ENCODE results near the gene ACTR2.

Gene ACTR2

GRCh38 chr2:65277118-65277517, 49.5 kb downstream of the ACTR2 start:
- TF ChIP-seq, protein P1, sequence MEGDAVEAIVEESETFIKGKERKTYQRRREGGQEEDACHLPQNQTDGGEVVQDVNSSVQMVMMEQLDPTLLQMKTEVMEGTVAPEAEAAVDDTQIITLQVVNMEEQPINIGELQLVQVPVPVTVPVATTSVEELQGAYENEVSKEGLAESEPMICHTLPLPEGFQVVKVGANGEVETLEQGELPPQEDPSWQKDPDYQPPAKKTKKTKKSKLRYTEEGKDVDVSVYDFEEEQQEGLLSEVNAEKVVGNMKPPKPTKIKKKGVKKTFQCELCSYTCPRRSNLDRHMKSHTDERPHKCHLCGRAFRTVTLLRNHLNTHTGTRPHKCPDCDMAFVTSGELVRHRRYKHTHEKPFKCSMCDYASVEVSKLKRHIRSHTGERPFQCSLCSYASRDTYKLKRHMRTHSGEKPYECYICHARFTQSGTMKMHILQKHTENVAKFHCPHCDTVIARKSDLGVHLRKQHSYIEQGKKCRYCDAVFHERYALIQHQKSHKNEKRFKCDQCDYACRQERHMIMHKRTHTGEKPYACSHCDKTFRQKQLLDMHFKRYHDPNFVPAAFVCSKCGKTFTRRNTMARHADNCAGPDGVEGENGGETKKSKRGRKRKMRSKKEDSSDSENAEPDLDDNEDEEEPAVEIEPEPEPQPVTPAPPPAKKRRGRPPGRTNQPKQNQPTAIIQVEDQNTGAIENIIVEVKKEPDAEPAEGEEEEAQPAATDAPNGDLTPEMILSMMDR (IDR thresholded peaks at IDR 0.05), result no peak

- TF ChIP-seq, protein P1 (IDR thresholded peaks at IDR 0.05), result no peak
Measured at GRCh38 chr2:65277791-65278483, 50.3 kb downstream of the ACTR2 start.

DNA sequence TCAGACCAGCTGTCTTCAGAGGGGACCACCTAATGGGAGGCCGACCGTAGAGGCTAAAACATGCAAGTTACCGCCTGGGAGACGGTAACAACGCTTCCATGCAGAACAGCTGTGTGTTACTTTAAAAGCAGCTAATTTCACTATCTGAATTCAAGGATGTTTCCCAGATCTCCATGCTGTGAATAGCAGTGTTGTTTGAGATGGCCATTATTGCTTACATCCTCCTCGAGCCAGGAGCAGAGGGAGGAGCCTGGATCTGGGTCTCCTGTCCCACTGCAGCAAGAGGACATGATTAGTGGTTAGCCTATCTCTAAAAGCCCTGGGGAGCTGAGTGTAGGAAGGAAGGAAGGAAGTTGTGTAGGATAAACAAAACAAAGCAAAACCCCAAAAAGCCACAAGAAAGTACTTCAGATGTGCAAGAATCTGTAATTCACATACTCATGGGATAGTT, 50.9 kb downstream of the ACTR2 start:
- TF ChIP-seq, protein P1 (IDR thresholded peaks at IDR 0.05), result no peak

GRCh38 chr2:65279756-65280155, 52.1 kb downstream of the ACTR2 start:
- TF ChIP-seq, protein P1 (IDR thresholded peaks at IDR 0.05), result no peak

DNA sequence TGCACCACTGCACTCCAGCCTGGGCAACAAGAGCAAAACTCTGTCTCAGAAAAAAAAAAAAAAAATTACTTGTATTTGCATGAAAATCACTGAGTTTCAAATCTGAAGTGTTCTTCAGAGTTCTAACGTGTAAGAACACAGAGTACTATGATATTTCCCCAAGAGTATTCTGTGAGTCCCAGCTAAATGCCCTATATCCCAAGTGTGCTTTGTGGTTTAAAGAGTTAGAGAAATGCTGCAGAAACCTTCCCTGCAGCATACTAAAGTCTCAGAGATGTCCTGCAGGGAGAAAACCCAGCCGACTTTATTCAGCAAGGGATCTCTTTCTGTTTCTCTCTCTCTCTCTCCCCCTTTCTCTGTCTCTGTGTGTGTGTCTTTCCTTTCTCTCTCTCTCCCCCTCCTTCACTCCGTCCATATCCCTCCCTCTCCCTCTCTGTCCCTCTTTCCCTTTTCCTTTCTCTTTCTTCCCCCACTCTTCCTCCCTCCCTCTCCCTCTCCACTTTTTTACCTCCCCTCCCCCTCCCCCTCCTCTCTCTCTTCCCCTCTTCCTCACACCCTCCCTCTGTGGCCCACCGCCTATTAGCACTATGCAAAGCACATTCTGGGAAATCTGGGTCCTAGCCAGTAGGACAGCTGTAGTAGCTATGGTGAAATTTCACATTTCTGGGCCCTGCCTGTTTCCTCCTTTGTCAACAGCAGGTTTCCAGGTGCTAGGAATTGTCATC, 54.2 kb downstream of the ACTR2 start:
- TF ChIP-seq, protein P1 (IDR thresholded peaks at IDR 0.05), result no peak

DNA sequence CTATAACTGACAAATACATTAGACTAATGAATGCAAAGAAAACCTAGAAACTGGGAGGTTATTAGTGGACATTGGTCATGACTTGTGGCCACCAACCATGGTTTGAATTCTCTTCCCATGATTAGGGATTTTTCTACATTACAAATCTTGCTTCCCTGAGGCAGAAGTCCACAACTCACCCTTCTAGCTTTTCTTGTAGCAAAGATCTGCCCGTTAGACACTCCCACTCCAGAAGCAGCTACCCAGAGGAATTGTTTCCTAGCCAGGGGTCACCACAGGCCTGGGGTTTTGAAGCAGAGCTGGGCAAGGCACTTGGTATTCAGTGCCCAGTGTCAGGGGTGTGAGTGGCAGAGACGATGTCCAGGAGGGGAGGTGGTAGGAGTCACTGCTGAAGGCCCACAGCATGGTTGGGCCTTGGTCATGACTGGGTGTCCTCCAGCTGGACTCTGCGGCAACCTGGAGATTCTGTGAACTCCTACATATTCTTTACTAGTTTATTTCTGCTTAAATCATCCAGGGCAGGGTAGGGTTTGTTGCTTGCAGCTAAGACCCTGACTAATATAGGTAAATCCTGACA, 54.9 kb downstream of the ACTR2 start:
- TF ChIP-seq, protein P1 (IDR thresholded peaks at IDR 0.05), result no peak

DNA sequence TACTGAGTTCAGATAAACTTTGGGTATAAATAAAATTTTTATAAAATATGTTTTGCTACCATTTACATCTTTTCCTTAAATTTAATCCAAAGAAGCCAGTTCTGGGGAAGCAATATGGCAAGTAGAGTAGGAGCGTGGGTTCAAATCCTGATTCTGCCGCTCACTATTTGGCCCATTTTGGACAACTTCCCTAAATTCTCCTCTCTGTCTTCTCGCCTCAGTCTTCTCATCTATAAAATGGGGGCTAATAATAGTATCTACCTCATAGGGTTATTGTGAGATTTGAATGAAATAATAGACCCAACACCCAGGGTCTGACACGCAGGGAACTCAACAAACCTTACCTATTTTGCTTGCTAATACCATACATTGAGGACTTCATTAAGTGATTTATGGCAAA, 59.7 kb downstream of the ACTR2 start:
- TF ChIP-seq, protein P1 (IDR thresholded peaks at IDR 0.05), result no peak
